Posterior vena cava (tissue), 2 donors: ENCODE data around the gene TSPAN17. TPM values are rescaled to one million over a fixed set of nuclear protein-coding genes. Genes with fewer than 3 reads are reported as not detected.

Experiments
- DNase-seq: peaks from one replicate; pipeline ENCODE4 v3.0.0-alpha.2; 2020; ENCODE audit warnings: low spot score
- intact Hi-C, 2 donors: fragments of 100-400 bp; cut with DNase I; formaldehyde crosslinking; loops; one replicate each; pipeline versions ENCODE4 v1.14.1 to v1.14.2; 2022 to 2023
- total RNA-seq, 2 donors: library from RNA; stranded (reverse); fragmentation: NEBNext Ultra II Directional; extraction: Animal tissue kit (Norgen Biotek cat#: 25700); gene quantifications; one replicate each; pipeline ENCODE4 v1.2.1, GENCODE V29; 2021
- donor health status: DM: yes; HTN: yes; CAD: no.
- donor health status: DM: yes; HTN: yes; CAD: no.

Gene TSPAN17
- total RNA-seq, 2 donors from 2014 or later = 15.7 to 18.5 TPM

GRCh38 chr5:176671399-176671798, 24.1 kb downstream of the TSPAN17 start:
- no peak for DNase-seq
- intact Hi-C loops = no loop called here

GRCh38 chr5:176671890-176672747, 24.8 kb downstream of the TSPAN17 start:
- intact Hi-C loops = no loop called here
- no peak for DNase-seq

- DNase-seq = no peak
- intact Hi-C loops = no loop called here
These were observed 26.6 kb downstream of the TSPAN17 start for GRCh38 chr5:176673651-176674583.

GRCh38 chr5:176674799-176675198, 27.5 kb downstream of the TSPAN17 start:
- intact Hi-C loops = no loop called here

GRCh38 chr5:176675676-176676360, 28.5 kb downstream of the TSPAN17 start:
- intact Hi-C loops = no loop called here
- DNase-seq = no peak

More at GRCh38 chr5:176674799-176675198, 27.5 kb downstream of the TSPAN17 start:
- DNase-seq = no peak

- intact Hi-C loops = no loop called here
- DNase-seq = no peak
These were observed 29.1 kb downstream of the TSPAN17 start for GRCh38 chr5:176676361-176676824.

- intact Hi-C loops = no loop called here
These were observed 30.1 kb downstream of the TSPAN17 start for GRCh38 chr5:176677209-176677939.

GRCh38 chr5:176678584-176678983, 31.3 kb downstream of the TSPAN17 start:
- intact Hi-C loops = no loop called here
- no peak for DNase-seq

More at GRCh38 chr5:176677209-176677939, 30.1 kb downstream of the TSPAN17 start:
- DNase-seq = no peak

- intact Hi-C loops = no loop called here
These were observed 32.3 kb downstream of the TSPAN17 start for GRCh38 chr5:176679365-176680225.

GRCh38 chr5:176680226-176680563, 32.9 kb downstream of the TSPAN17 start:
- intact Hi-C loops = no loop called here
- peak; percentile 76 for DNase-seq

More at GRCh38 chr5:176679365-176680225, 32.3 kb downstream of the TSPAN17 start:
- DNase-seq = no peak

- no peak for DNase-seq
These were observed 34.8 kb downstream of the TSPAN17 start for GRCh38 chr5:176682016-176682531.

GRCh38 chr5:176685010-176685409, 37.7 kb downstream of the TSPAN17 start:
- intact Hi-C loops = no loop called here
- DNase-seq = no peak

More at GRCh38 chr5:176682016-176682531, 34.8 kb downstream of the TSPAN17 start:
- intact Hi-C loops = no loop called here

GRCh38 chr5:176687247-176687646, 40.0 kb downstream of the TSPAN17 start:
- DNase-seq = peak; percentile 67
- intact Hi-C loops = no loop called here

- intact Hi-C loops = no loop called here
- no peak for DNase-seq
These were observed 40.6 kb downstream of the TSPAN17 start for GRCh38 chr5:176687881-176688280.

GRCh38 chr5:176690911-176691310, 43.6 kb downstream of the TSPAN17 start:
- DNase-seq = no peak
- intact Hi-C loops = no loop called here

GRCh38 chr5:176691524-176691923, 44.2 kb downstream of the TSPAN17 start:
- intact Hi-C loops = no loop called here
- no peak for DNase-seq

- DNase-seq = no peak
- intact Hi-C loops = no loop called here
These were observed 45.0 kb downstream of the TSPAN17 start for GRCh38 chr5:176692326-176692725.
